Stimulated activated CD8-positive, alpha-beta memory T cell treated with anti-CD3 and anti-CD28 coated beads, Interleukin-2, amount 100 ng/mL, for 48 hours (primary cell): ENCODE measurements around the gene HERPUD2.
A peak's percentile ranks its signal among the peaks of the same experiment; 100 is the strongest.
"Not testable (repeated sequence)": the region's sequence is repeated elsewhere in the genome, so short reads cannot be mapped to it uniquely, and the experiment has no call there.

Experiments used
- DNase-seq, 2 donors: peaks; one replicate each; pipeline ENCODE4 v3.0.0-alpha.2; 2020; ENCODE audit warnings: low read depth in 2 of 2

The HERPUD2 gene

DNA sequence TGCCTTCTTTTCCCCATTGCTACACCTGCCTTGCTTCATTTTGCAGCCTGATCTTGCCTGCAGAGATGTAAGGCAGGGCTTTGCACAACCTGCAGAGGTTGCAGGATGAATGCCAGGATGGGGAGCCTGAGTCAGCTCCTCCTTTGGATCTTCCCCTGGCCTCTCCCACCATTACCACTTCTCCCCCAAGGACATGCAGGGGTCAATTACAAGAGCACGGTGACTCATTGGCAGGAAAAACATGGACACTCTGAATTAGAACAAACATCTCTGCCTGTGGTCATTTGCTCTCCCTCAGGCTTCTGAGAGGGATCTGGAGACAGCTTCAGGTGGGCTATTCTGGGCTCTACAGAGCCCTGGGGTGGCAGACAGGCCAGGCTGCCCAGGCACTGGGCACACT lies 89.2 kb downstream of the HERPUD2 start:
- DNase-seq = no peak

DNA sequence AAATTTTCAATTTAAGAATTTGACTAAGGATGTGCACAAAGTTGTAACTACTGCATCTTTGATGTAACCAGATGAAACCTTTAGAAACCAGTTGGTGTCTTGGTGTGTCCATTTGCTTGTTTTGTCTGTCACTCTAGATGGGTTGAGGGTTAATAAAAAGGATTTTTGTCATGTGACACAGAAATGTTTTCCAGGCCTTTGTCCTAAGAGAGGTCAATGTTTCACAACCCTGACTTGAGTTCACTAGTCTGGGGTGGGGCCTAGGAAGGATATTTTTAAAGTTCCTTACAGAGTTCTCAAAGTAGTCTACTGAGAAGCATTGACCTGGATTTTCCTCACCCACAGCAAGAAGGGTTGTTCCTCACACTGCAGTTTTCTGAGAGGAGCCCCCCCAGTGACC lies 90.3 kb downstream of the HERPUD2 start:
- no peak for DNase-seq

GRCh38 chr7:35599645-35600044 lies 95.3 kb downstream of the HERPUD2 start:
- DNase-seq = no peak

DNA sequence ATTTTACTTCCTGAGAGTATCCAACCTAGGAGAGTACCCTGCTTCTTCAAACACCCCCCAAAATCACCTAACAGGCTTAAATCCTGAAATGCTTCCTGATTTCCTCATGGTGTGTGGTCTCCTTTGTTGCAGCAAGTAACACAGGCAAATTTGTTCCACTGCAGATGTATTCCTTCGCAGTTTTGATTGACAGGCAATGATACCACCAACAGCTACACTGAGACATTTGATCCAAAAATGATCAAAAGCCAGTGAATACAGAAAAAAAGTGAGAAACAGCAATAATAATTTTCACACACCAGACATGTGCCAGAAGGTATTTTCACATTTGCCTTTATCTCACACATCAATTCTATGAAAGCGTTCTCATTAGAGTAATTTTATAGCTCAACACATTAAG lies 95.9 kb downstream of the HERPUD2 start:
- DNase-seq = no peak

DNA sequence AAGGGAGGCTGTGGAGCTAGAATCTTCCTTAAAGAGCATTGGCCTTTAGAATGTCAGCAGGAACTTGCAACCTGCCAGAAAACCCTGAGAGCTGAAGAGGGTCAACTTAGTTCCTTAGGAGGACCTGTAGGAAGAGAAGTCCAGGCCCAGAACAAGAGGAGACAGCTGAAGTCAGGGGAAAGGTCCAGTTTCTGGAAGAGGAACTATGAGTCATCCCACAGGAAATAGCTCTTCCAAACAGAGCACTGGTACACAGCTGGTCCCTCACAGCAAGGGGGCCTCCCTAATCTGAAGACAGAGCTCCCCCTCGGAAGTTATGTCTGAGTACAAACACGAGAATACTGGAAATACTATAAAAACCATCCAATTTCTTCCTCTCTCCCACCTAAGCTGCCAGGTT lies 98.9 kb downstream of the HERPUD2 start:
- DNase-seq = no peak

- peak; percentile 11 to 16 for DNase-seq
Observed at GRCh38 chr7:35593899-35594298, 101.0 kb downstream of the HERPUD2 start.

GRCh38 chr7:35588647-35589046 lies 106.3 kb downstream of the HERPUD2 start:
- no peak for DNase-seq

DNA sequence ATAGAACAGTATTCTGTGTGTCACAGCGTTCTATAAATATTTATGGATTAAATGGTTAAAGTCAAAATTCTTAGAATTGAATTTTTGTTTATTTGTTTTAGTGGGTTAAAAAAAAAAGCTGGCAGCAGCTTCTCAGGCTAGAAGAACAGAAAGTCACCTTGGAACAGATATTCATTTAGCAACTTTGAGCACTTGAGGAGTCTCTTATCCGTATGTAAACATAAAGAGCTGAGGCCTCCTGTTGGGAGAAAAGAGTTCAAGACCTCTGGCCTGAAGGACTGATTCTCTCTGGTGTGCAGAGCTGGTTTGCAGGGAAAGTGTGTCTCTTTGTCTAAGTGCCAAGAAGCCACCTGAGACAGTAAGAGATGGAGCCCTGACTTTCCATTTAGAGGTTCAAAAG lies 109.9 kb downstream of the HERPUD2 start:
- DNase-seq = no peak

DNA sequence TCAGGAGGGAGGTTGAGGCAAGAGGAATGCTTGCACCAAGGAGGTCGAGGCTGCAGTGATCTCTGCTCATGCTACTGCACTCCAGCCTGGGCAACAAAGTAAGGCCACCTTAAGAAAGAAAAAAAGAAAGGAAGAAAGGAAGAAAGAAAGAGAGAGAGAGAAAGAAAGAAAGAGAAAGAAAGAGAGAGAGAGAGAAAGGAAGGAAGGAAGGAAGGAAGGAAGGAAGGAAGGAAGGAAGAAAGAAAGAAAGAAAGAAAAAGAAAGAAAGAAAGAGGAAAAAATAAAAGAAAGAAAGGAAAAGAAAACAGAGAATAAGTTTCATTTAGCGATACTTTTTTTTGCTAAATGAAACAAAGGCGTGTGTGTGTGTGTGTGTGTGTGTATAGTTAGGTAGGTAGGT lies 110.4 kb downstream of the HERPUD2 start:
- not testable (repeated sequence) for DNase-seq
